NCI-H524 treated with DMSO at 0.1 percent for 48 hours (cell line): ENCODE results near the gene PRKN.

Source experiments
- DNase-seq: peaks from one replicate; lab custom pipeline; 2025; lab: John Stamatoyannopoulos, UW

PRKN gene

GRCh38 chr6:161374971-161375873, 1352.3 kb downstream of the PRKN start:
- no peak for DNase-seq

- peak; percentile 35 for DNase-seq
Measured at GRCh38 chr6:161373905-161374451, 1353.6 kb downstream of the PRKN start.

GRCh38 chr6:161372422-161372793, 1355.2 kb downstream of the PRKN start:
- no peak for DNase-seq

- no peak for DNase-seq
Measured at GRCh38 chr6:161370880-161371279, 1356.7 kb downstream of the PRKN start.

- no peak for DNase-seq
Measured at GRCh38 chr6:161369339-161369738, 1358.2 kb downstream of the PRKN start.

- no peak for DNase-seq
Measured at GRCh38 chr6:161368514-161368913, 1359.1 kb downstream of the PRKN start.

- DNase-seq = no peak
Measured at GRCh38 chr6:161367472-161367871, 1360.1 kb downstream of the PRKN start.

- DNase-seq = no peak
Measured at GRCh38 chr6:161366301-161366923, 1361.2 kb downstream of the PRKN start.

GRCh38 chr6:161365633-161366032, 1361.9 kb downstream of the PRKN start:
- no peak for DNase-seq

GRCh38 chr6:161363286-161363685, 1364.3 kb downstream of the PRKN start:
- no peak for DNase-seq

- DNase-seq = no peak
Measured at GRCh38 chr6:161362266-161362665, 1365.3 kb downstream of the PRKN start.

- no peak for DNase-seq
Measured at GRCh38 chr6:161361529-161361928, 1366.0 kb downstream of the PRKN start.

GRCh38 chr6:161360520-161360919, 1367.0 kb downstream of the PRKN start:
- no peak for DNase-seq

- no peak for DNase-seq
Measured at GRCh38 chr6:161359618-161359945, 1368.0 kb downstream of the PRKN start.

- no peak for DNase-seq
Measured at GRCh38 chr6:161356167-161356854, 1371.3 kb downstream of the PRKN start.

- peak; percentile 49 for DNase-seq
Measured at GRCh38 chr6:161355696-161356095, 1371.9 kb downstream of the PRKN start.

- no peak for DNase-seq
Measured at GRCh38 chr6:161354956-161355355, 1372.6 kb downstream of the PRKN start.

GRCh38 chr6:161354276-161354840, 1373.2 kb downstream of the PRKN start:
- no peak for DNase-seq

GRCh38 chr6:161353208-161353613, 1374.4 kb downstream of the PRKN start:
- DNase-seq = no peak

GRCh38 chr6:161351858-161352257, 1375.7 kb downstream of the PRKN start:
- DNase-seq = no peak

- no peak for DNase-seq
Measured at GRCh38 chr6:161349886-161350285, 1377.7 kb downstream of the PRKN start.

- DNase-seq = no peak
Measured at GRCh38 chr6:161348628-161348994, 1379.0 kb downstream of the PRKN start.
